NCI-H1417 (cell line): ENCODE data around the gene LDLRAP1.

Source experiments
- DNase-seq, 3 experiments: peaks; one replicate each; lab custom pipeline; 2025; lab: John Stamatoyannopoulos, UW

The LDLRAP1 gene

DNA sequence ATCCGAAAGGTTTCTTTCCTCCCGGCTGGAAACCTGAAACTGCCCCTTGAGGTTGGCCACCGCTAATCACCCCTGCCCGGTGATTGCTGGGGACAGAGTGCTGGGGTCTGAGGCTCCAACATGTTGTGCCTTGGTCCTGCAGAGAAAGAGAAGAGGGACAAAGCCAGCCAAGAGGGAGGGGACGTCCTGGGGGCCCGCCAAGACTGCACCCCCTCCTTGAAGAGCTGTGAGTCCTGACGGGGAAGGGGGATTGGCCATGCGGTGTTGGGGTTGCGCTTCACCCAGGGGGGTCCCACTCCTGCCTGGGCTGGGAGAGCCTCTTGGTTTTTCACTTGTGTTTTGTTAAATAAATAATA lies 19.5 kb downstream of the LDLRAP1 start:
- no peak for DNase-seq

DNA sequence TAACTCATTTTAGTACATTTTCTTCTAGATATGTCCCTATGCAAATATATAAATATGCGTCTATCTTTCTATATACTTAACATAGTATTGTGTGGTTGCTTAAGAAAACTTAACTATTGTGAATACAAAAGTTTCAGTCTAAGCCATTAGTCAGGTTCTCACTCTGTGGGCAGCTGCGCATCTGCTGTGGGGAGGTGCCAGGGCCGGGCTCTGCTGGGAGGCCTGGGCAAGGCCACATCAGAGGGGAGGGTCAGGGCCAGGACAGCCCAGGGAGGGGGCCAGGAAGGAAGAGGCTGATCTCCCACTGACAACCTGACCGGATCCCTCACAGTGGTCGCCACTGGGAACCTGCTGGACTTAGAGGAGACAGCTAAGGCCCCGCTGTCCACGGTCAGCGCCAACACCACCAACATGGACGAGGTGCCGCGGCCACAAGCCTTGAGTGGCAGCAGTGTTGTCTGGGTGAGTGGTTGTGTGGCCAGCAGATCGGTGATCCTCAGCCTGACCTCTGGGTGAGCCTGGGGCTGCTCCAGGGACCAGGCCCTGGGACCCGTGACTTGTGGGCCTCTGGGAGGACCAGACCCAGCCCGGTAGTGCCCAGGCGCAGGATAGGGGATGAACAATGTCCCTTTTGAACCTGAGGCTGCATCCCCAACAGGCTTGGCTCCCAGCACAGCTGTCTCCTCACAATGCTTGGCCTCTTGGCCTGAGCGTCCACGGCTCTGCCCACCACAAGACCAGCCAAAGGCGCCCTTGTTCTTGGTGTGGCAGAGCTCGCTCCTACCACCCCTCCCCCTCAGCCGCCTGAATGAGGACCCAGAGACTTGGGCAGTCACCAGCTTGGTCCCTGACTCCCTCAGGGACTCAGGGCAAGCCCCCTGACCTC lies 20.2 kb downstream of the LDLRAP1 start:
- DNase-seq, result no peak

DNA sequence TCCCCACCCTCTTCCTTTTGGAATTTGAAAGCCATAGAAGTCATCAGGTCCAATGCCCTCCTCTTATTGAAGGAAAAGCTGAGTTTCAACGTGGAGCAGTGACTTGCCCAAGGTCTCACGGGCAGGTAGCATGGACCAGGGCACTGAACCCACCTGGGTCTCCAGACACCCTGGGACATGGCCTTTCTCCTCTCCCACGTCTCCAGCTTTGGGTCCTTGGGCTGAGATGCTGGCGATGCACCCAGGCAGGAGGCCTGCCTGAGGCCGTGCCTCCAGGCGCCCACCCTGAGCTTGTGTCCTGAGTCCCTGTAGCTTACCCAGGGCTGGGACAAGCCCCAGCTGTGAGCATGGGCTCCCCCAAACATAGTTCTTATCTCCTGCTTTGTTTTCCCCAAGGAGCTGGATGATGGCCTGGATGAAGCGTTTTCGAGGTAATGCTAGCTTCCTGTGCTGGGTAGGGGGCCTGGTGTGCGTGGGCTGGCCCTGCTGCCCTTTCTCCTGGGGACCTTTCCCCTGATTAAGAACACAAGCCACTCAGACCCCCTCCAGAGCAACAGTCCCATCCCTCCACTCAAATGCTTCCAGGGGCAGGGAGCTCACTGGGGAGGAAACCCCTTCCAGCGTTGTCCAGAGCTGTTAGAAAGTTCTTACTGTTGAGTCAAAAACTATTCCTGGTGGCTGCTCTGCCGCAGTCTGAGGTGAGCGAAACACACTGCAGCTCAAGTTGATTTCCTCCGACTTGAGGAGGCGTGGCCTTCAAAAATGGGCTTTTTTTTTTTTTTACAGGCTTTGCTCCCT lies 21.6 kb downstream of the LDLRAP1 start:
- DNase-seq, result no peak

DNA sequence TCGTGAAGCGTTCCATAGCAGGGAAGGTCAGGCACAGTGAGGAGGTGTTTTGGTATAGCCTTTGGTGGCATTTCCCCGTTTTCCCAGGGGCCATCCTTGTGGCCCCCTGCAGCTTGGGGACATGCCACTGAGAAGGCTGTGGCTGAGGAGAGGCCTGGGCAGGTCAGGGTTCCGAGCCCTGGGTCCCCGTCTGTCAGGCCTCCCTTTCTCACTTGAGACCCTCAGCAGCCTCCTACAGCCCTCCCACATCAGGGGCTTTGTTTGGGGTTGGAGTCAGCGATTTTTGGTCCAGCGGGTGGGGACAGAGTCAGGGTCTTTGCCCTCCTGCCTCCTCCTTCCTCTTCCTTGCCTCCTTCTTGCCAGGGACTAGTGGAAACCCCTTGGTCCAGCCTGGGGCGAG lies 22.2 kb downstream of the LDLRAP1 start:
- no peak for DNase-seq

DNA sequence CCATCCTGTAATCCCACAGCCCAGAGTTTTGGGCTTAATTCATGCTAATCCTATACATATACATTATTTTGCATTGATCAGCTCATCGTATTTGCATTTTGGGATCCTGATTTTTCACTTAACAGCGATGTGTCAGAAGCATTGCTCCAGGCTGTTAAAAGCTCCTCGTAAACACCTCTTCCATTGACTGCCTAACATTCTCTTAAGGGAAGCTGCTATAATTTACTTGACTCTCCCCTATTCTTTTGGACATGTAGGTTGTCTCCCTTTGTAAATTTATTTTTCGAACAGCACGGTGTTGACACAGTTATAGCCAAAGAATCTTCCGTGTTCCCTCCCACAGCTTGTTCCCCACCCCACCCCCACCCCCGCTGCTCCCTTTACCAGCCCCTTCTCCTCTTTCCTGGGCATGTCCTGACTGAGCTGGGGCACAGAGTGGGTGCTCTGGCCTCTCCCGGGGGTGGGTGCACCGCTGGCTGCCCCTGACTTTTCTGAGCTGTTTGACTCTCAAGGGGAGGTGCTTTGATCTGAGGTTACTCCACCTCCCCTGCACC lies 22.8 kb downstream of the LDLRAP1 start:
- DNase-seq, result peak in 1 of 3 experiments; percentile 60

DNA sequence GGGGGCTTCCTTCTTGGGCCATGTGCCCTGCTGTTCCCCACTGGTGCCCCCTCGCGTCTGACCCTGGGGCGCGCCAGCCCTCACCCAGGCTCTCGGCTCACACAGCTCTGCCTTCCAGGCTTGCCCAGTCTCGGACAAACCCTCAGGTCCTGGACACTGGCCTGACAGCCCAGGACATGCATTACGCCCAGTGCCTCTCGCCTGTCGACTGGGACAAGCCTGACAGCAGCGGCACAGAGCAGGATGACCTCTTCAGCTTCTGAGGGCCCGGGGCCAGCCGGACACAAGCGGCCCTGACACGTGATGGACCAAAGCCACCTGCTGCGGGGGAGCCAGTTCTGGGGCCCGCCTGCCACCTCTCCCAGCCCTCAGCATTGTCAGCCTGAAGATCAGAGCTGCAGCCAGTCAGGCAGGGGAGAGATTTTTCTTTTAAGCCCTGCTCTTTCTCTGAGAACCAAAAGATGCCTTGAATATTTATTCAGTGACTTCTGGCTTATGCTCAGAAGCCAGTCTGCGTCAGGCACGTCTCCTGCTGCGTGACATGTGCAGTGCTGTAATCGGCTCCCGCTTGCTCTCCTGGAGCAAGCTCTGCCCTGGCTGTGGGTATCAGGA lies 23.4 kb downstream of the LDLRAP1 start:
- peak in 2 of 3 experiments; percentile 55 to 70 for DNase-seq

DNA sequence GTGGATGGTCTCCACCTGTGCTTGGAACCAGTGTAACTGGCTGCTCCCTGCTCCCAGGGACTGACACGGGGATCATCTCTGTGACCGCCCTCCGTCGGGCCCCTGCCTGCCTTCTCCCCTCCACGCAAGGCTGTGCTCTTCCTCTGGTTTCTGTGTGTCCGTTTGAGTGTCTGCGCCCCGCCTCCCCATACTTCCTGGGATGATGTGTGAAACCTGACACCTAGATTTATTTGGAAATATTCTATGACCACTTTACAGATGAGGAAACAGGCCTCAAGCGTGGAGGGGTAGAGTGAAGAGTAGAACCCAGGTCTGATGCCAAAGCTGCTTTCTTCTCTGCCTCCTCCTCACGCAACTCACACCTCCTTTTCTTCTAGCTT lies 24.3 kb downstream of the LDLRAP1 start:
- DNase-seq, result no peak

DNA sequence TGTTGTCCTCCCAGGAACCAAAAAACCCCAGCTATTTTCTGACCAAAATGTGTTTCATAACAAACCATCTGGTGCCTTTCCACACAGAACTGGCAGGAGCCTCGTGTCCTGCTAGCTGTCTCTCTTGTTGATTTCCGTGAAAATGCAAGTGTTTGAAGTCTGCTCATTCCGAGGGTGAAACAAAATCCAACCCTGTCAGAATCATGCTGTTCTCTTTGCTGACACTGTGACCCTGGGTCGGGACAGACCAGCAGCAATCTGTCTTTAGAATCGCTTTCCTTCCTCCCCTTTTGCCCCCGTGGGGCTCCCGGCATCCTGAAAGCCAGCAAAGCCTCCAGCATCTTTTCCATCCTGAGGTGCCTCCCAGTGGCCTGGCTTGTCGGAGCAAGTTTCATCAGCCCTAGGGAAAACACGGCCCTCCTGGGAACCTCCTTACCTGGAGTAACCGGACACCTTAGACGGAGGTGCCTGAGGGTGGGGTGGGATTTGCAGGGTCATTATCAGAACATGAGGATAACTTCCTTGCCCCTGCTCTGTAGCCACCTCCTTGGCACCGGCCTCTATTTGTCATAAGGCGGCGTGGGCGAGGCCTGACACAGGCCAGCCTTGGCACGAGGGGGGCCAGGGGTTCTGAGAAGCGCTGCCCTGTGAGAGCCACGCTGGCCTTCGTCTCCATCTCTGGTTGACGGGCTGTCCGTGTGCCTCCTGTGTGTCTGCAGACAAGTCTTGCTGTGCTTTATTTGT lies 24.9 kb downstream of the LDLRAP1 start:
- DNase-seq, result peak in 1 of 3 experiments; percentile 12

DNA sequence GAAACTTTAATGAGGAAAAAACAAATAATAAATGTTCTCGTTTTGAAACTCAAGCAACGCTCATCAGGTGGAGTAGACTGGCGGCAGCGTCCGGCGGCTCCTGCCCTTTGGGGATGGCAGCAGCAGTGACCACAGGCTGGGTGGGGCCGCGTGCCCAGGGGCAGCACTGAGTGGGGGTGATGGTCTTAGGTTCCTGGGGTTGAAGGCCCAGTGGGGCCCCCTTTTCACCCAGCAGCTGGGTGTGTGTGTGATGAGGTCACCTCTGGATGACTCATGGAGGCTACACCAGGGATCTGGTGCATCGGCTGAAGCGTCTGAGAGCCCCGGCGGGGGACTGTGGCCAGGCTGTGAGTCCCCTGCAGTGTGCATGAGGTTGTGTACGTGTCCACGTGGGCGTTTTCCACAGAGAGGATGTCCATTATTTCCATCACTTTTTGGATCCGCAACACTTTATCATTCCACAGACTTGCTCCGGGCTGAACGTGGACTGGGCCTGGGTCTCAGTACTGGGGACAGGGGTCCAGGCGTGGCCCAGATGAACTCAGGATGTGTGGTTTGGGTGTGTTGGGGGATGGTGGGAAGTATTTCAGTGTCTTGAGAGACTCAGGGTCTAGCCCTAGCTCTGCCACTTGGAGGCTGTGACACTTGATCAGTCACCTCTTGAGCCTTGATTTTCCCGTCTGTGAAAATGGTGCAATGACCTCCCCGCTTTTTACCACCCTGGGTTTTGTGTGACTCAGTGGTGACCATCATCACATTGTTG lies 25.6 kb downstream of the LDLRAP1 start:
- DNase-seq, result no peak

DNA sequence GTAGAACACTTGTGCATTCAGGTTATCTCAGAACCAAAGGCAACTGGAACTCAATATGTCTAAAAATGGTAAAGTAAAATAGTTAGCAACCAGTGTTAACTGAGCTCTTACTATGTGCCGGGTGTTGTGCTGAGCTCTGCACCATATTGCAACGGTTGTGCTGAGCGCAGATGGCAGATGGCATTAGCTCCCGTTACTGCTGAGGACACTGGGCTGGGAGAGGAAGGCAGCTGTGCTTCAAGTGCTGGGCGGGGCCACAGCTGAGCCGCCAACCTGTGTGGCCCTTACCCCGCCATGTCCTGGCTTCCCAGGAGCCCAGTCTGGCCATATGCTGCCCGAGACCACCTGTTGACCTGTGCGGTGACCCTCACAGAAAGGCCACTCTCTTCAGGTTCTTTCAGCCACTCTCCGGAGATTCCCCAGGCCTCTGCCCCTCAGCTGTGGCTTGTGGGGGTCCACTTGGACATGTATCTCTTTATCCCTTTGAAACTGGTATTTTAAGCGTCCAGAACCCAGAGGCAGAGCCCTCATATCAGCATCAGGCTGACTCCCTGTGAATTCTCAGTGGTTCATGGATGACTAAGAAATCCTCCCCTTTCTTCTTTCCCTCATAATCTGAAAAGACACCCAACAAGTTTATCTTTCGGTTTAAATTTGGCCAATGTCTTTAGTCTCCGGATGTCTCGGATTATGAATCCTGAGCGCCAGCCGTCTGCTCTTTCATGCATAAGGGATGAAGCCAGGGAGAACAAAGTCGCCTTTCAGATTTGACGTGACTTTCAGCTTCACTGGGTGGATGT lies 26.4 kb downstream of the LDLRAP1 start:
- DNase-seq, result peak in 2 of 3 experiments; percentile 8 to 31

DNA sequence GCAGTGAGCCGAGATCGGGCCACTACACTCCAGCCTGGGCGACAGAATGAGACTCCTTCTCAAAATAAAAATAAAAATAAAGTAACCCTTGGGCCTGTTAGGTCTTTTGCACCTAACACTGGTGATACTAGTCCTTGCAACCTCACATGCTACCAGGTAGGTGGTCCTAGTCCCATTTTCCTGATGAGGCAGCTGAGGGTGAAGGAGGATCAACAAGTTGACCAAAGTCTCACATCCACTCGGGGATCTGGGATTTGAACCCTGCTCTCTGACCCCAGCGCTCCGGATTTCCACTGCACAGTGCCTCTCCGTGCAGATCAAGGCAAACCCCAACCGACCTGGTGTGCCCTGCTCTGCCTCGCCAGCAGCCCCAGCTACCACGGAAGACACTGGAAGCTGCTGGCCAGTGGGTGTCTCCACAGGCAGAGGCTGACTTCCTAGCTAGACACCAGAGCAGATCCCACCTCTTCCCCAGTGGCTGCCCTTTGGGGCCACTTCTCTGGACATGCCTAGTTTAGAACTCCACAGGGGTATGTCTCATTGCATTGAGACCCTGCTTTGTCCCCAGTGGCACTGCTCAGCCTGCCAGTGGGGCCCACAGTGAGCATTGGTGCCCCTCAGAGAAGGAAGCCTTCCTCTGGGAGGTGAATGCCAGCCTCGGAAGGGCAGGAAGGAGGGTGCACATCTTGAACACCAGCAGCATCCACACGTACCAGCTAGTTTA lies 27.6 kb downstream of the LDLRAP1 start:
- no peak for DNase-seq

DNA sequence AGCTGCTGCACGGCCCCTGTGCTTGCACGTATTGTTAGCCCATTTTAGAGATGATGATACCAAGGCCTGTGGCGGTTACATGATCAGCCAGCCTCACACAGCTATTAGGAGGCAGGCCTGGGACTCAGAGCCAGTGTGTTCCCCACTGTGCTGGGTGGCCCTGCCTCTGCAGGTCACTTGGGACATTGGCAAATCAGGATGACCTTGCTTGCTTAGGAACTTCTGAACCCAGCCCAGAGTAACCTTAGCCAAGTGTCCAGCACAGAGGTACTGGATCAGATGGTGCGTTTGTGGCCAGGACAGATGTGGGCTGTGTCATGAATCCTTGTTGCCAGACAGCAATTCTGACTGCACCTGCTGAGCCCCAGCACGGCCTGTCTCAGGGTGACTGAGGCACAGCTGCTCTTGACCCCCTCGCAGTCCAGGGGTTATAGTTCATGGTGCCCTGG lies 28.1 kb downstream of the LDLRAP1 start:
- no peak for DNase-seq

DNA sequence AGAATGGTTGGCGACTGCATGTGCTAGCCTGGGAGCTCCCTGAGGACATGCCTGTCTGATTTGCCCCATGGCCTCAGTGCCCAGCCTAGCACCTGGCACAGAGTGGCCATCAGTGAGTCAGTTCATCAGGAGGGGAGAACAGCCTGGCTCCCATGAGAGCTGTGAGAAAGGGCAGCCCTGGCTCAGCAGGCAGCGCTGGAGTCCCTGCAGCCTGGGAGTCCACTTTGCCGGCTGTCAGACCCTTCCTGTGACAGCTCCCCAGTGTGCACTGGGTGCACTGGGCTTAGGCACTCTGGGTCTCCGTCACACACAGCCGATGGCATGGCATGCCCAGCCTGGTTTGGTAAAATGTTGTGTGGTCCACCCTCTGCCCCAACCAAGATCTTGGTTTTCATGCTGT lies 28.7 kb downstream of the LDLRAP1 start:
- DNase-seq, result no peak

DNA sequence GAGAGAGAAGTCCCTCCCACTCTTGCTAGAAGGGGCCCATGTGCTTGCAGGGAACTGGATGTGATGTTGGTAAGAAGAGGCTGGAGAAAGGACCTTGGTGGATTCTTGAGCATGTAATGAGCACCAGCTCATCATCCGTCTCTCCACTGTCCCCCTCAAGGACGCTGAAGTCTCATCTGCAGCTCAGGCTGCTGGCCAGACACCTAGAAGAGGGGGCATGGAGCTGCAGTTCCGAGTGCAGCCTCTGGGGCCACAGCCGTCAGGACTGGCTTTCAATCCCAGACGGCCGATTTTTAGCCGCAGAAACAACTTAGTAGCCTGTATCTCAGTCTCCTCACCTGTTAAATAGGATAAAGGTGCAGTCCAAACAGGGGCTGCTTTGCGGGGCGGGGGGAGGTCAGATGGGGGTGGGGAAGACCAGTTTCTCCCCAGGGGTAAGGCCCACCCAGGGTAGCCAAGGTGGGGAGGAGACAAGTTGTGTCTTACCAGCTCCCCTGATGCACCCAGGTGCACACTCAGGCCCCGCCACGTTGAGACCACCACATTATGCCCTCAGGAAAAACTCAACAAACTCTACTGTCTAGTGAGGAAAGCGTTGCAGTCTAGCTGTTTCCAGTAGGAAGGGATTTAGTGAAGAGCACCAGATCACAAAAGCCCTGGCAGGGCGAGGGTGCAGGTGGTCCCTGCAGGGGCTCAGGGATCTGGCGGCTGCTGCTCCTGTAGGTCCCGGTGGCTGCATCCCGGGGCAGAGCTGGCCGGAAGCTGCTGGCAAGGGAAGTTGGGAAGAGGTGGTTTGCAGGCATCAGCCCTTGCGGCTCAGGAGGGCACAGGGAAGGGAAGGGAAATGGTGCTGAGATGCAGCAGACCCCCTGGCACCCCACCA lies 29.5 kb downstream of the LDLRAP1 start:
- DNase-seq, result peak in 1 of 3 experiments; percentile 17

DNA sequence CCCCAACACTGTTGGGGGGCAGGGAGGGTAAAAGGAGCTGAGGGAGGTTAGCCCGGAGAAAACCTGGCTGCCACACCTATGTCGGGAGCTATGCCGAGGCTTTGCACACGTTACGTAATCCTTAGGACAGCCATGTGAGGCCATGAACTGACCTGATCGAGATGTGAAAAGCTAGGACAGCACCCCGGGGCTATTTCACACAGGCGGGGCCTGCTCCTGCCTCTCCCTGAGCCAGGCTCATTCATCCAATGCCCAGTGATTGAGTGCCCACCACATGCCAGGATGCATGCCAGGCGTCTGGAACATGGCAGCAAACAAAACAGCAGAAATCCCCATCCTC lies 30.2 kb downstream of the LDLRAP1 start:
- DNase-seq, result peak in 2 of 3 experiments; percentile 41 to 63

DNA sequence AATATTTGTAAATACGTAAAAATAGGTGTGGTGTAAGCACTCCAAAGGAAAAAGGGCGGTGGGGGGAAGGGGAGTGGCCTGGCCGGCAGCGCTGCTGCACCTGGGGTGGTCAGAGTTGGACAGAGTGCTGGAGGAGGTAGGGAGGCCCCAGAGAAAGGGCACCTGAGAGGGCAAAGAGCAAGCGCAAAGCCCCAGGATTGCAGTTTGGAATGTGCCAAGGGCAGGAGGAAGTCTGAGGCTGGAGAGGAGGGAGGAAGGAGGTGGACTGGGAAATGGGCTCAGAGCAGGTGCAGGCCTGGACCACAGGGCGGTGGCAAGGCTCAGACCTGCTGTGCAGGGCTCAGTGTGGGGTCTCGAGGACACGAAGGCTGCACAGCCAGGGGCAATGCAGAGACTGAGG lies 30.6 kb downstream of the LDLRAP1 start:
- peak in 2 of 3 experiments; percentile 33 to 47 for DNase-seq

DNA sequence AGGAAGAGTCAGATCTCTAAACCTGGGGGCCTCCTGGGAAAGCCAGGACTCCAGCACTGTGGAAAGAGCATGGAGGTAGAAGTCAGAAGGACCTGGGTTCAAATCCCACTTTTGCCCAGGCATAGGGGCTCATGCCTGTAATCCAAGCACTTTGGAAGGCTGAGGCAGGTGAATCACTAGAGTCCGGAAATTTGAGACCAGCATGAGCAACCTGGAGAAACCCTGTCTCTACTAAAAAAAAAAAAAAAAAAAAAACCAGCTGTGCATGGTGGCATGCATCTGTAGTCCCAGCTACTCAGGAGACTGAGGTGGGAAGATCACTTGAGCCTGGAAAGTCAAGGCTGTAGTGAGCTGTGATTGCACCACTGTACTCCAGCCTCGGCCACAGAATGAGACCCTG lies 31.8 kb downstream of the LDLRAP1 start:
- DNase-seq, result no peak

DNA sequence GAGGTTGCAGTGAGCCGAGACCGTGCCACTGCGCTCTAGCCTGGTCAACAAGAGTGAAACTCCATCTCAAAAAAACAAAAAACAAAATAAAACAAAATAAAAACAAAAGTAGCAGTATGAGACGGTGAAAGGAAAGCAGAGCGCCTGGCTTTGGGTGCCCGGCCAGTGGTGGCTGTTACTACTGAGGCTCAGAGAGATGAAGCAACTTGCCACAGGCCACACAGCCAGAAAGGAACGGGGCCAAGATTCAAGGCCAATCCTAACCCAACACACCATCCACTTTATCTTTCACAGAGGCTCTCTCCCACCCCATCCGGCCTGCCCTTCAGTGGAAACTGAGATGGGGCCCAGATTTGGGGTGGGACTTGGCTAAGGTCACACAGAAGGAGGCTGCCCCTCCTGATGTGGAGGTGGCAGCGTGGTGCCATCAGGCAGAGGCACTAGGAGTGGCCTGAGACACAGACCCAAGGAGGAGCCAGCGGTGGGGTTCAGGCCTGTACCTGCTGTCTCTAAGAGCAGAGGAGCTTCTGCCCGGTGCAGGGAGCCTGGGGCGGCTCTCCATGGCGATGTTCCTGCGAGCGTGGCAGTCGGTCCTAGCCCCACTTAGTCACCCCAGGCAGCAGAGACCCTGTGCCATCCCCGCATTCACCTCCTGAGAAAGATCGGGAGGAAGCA lies 33.2 kb downstream of the LDLRAP1 start:
- DNase-seq, result no peak
